ENCODE results near the gene GRIK5. TPM values are rescaled to one million over a fixed set of nuclear protein-coding genes. Genes with fewer than 3 reads are reported as not detected.

GRIK5 gene
- polyA plus RNA-seq, 1 donor from 2014 or later: 22.4 TPM

- Histone ChIP-seq H3F3A (ENCODE audit: insufficient read depth, low read length, poor library complexity, severe bottlenecking) (no peaks in the 10 kb centered on the region), H3K36me3 (ENCODE audit: insufficient read depth, low read length) (no peaks in the 10 kb centered on the region), H3K4me3 (ENCODE audit: low read length) (no peak overlapping the region), H3K9me3 (ENCODE audit: low read length) (no peaks in the 10 kb centered on the region), H3K9ac (ENCODE audit: low read length) (no peak overlapping the region), H3K27me3 (ENCODE audit: insufficient read depth, low read depth, low read length) (no peaks in the 10 kb centered on the region), H4K20me1 (ENCODE audit: insufficient read depth) (no peaks in the 10 kb centered on the region), H3K79me2 (replicated peaks; ENCODE audit: insufficient read depth, low read length) (no peaks in the 10 kb centered on the region), H3K9me2 (ENCODE audit: insufficient read depth, low read length) (no peaks in the 10 kb centered on the region), H3K27ac (ENCODE audit: low read length) (no peak overlapping the region), H3K4me2 (ENCODE audit: low read length) (no peak overlapping the region), H2AFZ (ENCODE audit: low read depth, low read length) (no peak overlapping the region)
- TF ChIP-seq CTCF (IDR thresholded peaks at IDR 0.05; ENCODE audit: poor library complexity, severe bottlenecking) (peak; percentile 83), RAD21 (conservative IDR thresholded peaks at IDR 0.05) (peak; percentile 69), EP300 (conservative IDR thresholded peaks at IDR 0.05; ENCODE audit: poor library complexity, severe bottlenecking) (no peak), EZH2 (IDR thresholded peaks at IDR 0.05; ENCODE audit: borderline replicate concordance, insufficient read depth, low read length, poor library complexity, severe bottlenecking) (no peak), TAF1 (IDR thresholded peaks at IDR 0.05; ENCODE audit: low read depth) (peak; percentile 1), SMC3 (conservative IDR thresholded peaks at IDR 0.05; ENCODE audit: poor library complexity) (peak; percentile 72), POLR2AphosphoS5 (IDR thresholded peaks at IDR 0.05) (no peak)
Measured at GRCh38 chr19:41951686-41952172, 118.3 kb downstream of the GRIK5 start.

Other genes with a start within 250 kb of the GRIK5 start
- not detected in 2 replicates for gene LYPD4, start 225.5 kb downstream of the GRIK5 start, polyA plus RNA-seq
- not detected in 2 replicates for gene DMRTC2, start 225.2 kb downstream of the GRIK5 start, polyA plus RNA-seq
- gene RPS19, start 210.0 kb downstream of the GRIK5 start, polyA plus RNA-seq: 783 and 1,001 TPM in 2 replicates
- gene CD79A, start 192.9 kb downstream of the GRIK5 start, polyA plus RNA-seq: 0.40 TPM in 1 of 2 replicates, not detected in the other
- 12.0 and 13.6 TPM in 2 replicates for gene ARHGEF1, start 187.0 kb downstream of the GRIK5 start, polyA plus RNA-seq
- gene ERFL, start 141.8 kb downstream of the GRIK5 start, polyA plus RNA-seq: 0.31 and 0.52 TPM in 2 replicates
- 279 and 290 TPM in 2 replicates for gene RABAC1, start 110.9 kb downstream of the GRIK5 start, polyA plus RNA-seq
- 36.2 and 53.6 TPM in 2 replicates for gene ATP1A3, start 76.0 kb downstream of the GRIK5 start, polyA plus RNA-seq
- 7.0 and 11.0 TPM in 2 replicates for gene ZNF574, start 6.0 kb upstream of the GRIK5 start, polyA plus RNA-seq
- gene POU2F2, start 62.2 kb upstream of the GRIK5 start, polyA plus RNA-seq: 7.7 and 12.4 TPM in 2 replicates
- 69.9 and 72.8 TPM in 2 replicates for gene DEDD2, start 147.5 kb upstream of the GRIK5 start, polyA plus RNA-seq
- 2.1 TPM in 2 replicates for gene ZNF526, start 150.1 kb upstream of the GRIK5 start, polyA plus RNA-seq
- 25.2 and 25.8 TPM in 2 replicates for gene GSK3A, start 172.4 kb upstream of the GRIK5 start, polyA plus RNA-seq
- gene ERF, start 184.9 kb upstream of the GRIK5 start, polyA plus RNA-seq: 3.8 and 6.7 TPM in 2 replicates
- 10.8 and 23.1 TPM in 2 replicates for gene CIC, start 199.0 kb upstream of the GRIK5 start, polyA plus RNA-seq
- gene PRR19, start 231.9 kb upstream of the GRIK5 start, polyA plus RNA-seq: 1.4 and 2.4 TPM in 2 replicates
- gene PAFAH1B3, start 232.4 kb upstream of the GRIK5 start, polyA plus RNA-seq: 727 and 741 TPM in 2 replicates
- gene TMEM145, start 243.1 kb upstream of the GRIK5 start, polyA plus RNA-seq: 30.9 and 35.3 TPM in 2 replicates